GM23248 (cell line): ENCODE data around the gene SPACA7. TPM values are rescaled to one million over a fixed set of nuclear protein-coding genes. Genes with fewer than 3 reads are reported as not detected.

Source experiments
- DNase-seq: peaks from one replicate; pipeline ENCODE4 v3.0.0-alpha.2; 2015
- H2AFZ ChIP-seq: fragments of 200-600 bp; sonication (generic); 2 replicates; pipeline ENCODE4 v1.6.1; 2016; ENCODE audit warnings: antibody characterized with exemption
- H3F3A ChIP-seq: fragments of 200-600 bp; sonication (generic); 2 replicates; pipeline ENCODE4 v1.6.1; 2016; ENCODE audit warnings: mild to moderate bottlenecking, antibody characterized with exemption, mixed run types; ENCODE audit not compliant: insufficient read depth
- H3K27ac ChIP-seq: fragments of 200-600 bp; sonication (generic); 2 replicates; pipeline ENCODE4 v1.5.1; 2016; ENCODE audit warnings: mild to moderate bottlenecking
- H3K27me3 ChIP-seq: fragments of 200-600 bp; sonication (generic); replicated peaks from 2 replicates; pipeline ENCODE4 v1.6.1; 2016; ENCODE audit warnings: mild to moderate bottlenecking; ENCODE audit not compliant: insufficient read depth
- H3K36me3 ChIP-seq: fragments of 200-600 bp; sonication (generic); 2 replicates; pipeline ENCODE4 v1.6.1; 2016; ENCODE audit warnings: low read depth, mild to moderate bottlenecking
- H3K4me1 ChIP-seq: fragments of 200-600 bp; sonication (generic); 2 replicates; pipeline ENCODE4 v1.6.1; 2016; ENCODE audit warnings: mild to moderate bottlenecking; ENCODE audit not compliant: insufficient read depth
- H3K4me2 ChIP-seq: fragments of 200-600 bp; sonication (generic); one replicate; pipeline ENCODE4 v1.6.1; 2016; ENCODE audit warnings: mild to moderate bottlenecking; ENCODE audit not compliant: unreplicated experiment
- H3K4me3 ChIP-seq: fragments of 200-600 bp; sonication (generic); 2 replicates; pipeline ENCODE4 v1.5.1; 2016; ENCODE audit warnings: mild to moderate bottlenecking
- H3K79me2 ChIP-seq: fragments of 200-600 bp; sonication (generic); 2 replicates; pipeline ENCODE4 v1.6.1; 2016; ENCODE audit warnings: mild to moderate bottlenecking; ENCODE audit not compliant: insufficient read depth
- H3K9ac ChIP-seq: fragments of 200-600 bp; sonication (generic); 2 replicates; pipeline ENCODE4 v1.6.1; 2016; ENCODE audit warnings: mild to moderate bottlenecking
- H3K9me2 ChIP-seq: fragments of 200-600 bp; sonication (generic); 2 replicates; pipeline ENCODE4 v1.6.1; 2016; ENCODE audit warnings: mixed run types, mild to moderate bottlenecking, moderate library complexity; ENCODE audit not compliant: insufficient read depth
- H3K9me3 ChIP-seq: fragments of 200-600 bp; sonication (generic); one replicate; pipeline ENCODE4 v1.6.1; 2017; ENCODE audit warnings: low read depth
- H4K20me1 ChIP-seq: fragments of 200-600 bp; sonication (generic); 2 replicates; pipeline ENCODE4 v1.6.0; 2016; ENCODE audit not compliant: insufficient read depth
- EZH2 ChIP-seq: fragments of 200-600 bp; sonication (generic); IDR thresholded peaks from 2 replicates; pipeline ENCODE4 v1.6.1; 2018; ENCODE audit warnings: antibody characterized with exemption, mild to moderate bottlenecking; ENCODE audit not compliant: insufficient read depth, poor library complexity, severe bottlenecking
- EZH2phosphoT487 ChIP-seq: fragments of 200-600 bp; sonication (generic); IDR thresholded peaks from 2 replicates; pipeline ENCODE4 v1.6.1; 2018; ENCODE audit warnings: antibody characterized with exemption, moderate library complexity, mild to moderate bottlenecking, low read depth; ENCODE audit not compliant: insufficient read depth
- WGBS, 2 experiments: methylation state at CpG; one replicate each; pipeline ENCODE4 v1.1.6; 2015 to 2017; ENCODE audit warnings: low lambda C conversion rate in 2 of 2, low coverage in 1 of 2; ENCODE audit errors: missing lambda C conversion rate in 2 of 2; 5-methylcytosine and 5-hydroxymethylcytosine counted together
- in situ Hi-C: fragments of 300-500 bp; cut with MboI; formaldehyde crosslinking; loops from 2 replicates; pipeline ENCODE4 v1.15.0; 2020
- polyA plus RNA-seq: library from polyadenylated mRNA; unstranded; fragments of >200 nt; fragmentation: Nextera tagmentation; extraction: Ambion mirVana; gene quantifications from 2 replicates; pipeline ENCODE4 v1.2.1, GENCODE V29; 2016
- total RNA-seq: library from RNA; depleted of rRNA; stranded (reverse); fragments of >200 nt; shearing (Covaris generic); gene quantifications from 2 replicates; pipeline ENCODE4 v1.2.3, GENCODE V29; 2014

SPACA7 gene
- total and polyA plus RNA-seq, 2 experiments from 2014 or later: not detected

- DNase-seq: no peak
- Histone ChIP-seq H3K9me2 (no peaks in the 10 kb centered on the region), H3K9ac (no peak overlapping the region), H3K27me3 (no peaks in the 10 kb centered on the region), H3K36me3 (no peaks in the 10 kb centered on the region), H2AFZ (no peak overlapping the region), H3K27ac (no peak overlapping the region), H3K4me3 (no peak overlapping the region), H3K4me2 (no peak overlapping the region), H3K79me2 (no peaks in the 10 kb centered on the region), H3K9me3 (no peaks in the 10 kb centered on the region), H3F3A (no peaks in the 10 kb centered on the region), H4K20me1 (no peaks in the 10 kb centered on the region), H3K4me1 (no peaks in the 10 kb centered on the region)
- 60 to 62% methylated on average over 13 of the region's 13 CpGs for WGBS, 2 experiments
- TF ChIP-seq EZH2: no peak
- no peak for TF ChIP-seq EZH2phosphoT487
- in situ Hi-C loops: no loop called here
Observed at GRCh38 chr13:112457485-112457884, 81.3 kb downstream of the SPACA7 start.

GRCh38 chr13:112462408-112462807 is 86.3 kb downstream of the SPACA7 start:
- no peaks in the 10 kb centered on the region for H3K36me3 ChIP-seq
- H3K9ac ChIP-seq: no peak overlapping the region
- DNase-seq: no peak
- H3F3A ChIP-seq: no peaks in the 10 kb centered on the region
- 55 to 65% methylated on average over 5 of the region's 5 CpGs for WGBS, 2 experiments
- 0 out of 2 replicates have a peak, but pooled peaks cover 8% of the 10 kb centered on the region for H3K27me3 ChIP-seq
- no peak for TF ChIP-seq EZH2phosphoT487
- TF ChIP-seq EZH2: no peak
- in situ Hi-C loops: no loop called here
- H3K4me3 ChIP-seq: no peak overlapping the region
- no peak overlapping the region for H2AFZ ChIP-seq
- no peak overlapping the region for H3K4me2 ChIP-seq
- H3K27ac ChIP-seq: no peak overlapping the region
- H4K20me1 ChIP-seq: no peaks in the 10 kb centered on the region
- no peaks in the 10 kb centered on the region for H3K4me1 ChIP-seq
- no peaks in the 10 kb centered on the region for H3K9me2 ChIP-seq
- H3K9me3 ChIP-seq: no peaks in the 10 kb centered on the region
- no peaks in the 10 kb centered on the region for H3K79me2 ChIP-seq

- WGBS, 2 experiments: 65 to 66% methylated on average over 14 of the region's 14 CpGs
Observed at GRCh38 chr13:112464720-112465119, 88.6 kb downstream of the SPACA7 start.

GRCh38 chr13:112465251-112466131 is 89.3 kb downstream of the SPACA7 start:
- no peaks in the 10 kb centered on the region for H3K9me2 ChIP-seq
- no peaks in the 10 kb centered on the region for H4K20me1 ChIP-seq
- no peak overlapping the region for H3K27ac ChIP-seq
- H3K79me2 ChIP-seq: no peaks in the 10 kb centered on the region
- H3K9me3 ChIP-seq: no peaks in the 10 kb centered on the region
- no peak overlapping the region for H3K4me3 ChIP-seq
- H3K36me3 ChIP-seq: no peaks in the 10 kb centered on the region
- TF ChIP-seq EZH2phosphoT487 (no peak), EZH2 (no peak)
- H3F3A ChIP-seq: no peaks in the 10 kb centered on the region
- WGBS, 2 experiments: 69 to 70% methylated on average over 35 of the region's 35 CpGs
- no peak overlapping the region for H3K9ac ChIP-seq
- H3K27me3 ChIP-seq: 0 out of 2 replicates have a peak, but pooled peaks cover 8% of the 10 kb centered on the region
- H3K4me1 ChIP-seq: no peaks in the 10 kb centered on the region
- no peak overlapping the region for H3K4me2 ChIP-seq
- H2AFZ ChIP-seq: no peak overlapping the region
- in situ Hi-C loops: no loop called here
- no peak for DNase-seq

More at GRCh38 chr13:112464720-112465119, 88.6 kb downstream of the SPACA7 start:
- Histone ChIP-seq H3K27me3 (0 out of 2 replicates have a peak, but pooled peaks cover 8% of the 10 kb centered on the region), H3K27ac (no peak overlapping the region), H3K79me2 (no peaks in the 10 kb centered on the region), H3K4me1 (no peaks in the 10 kb centered on the region), H4K20me1 (no peaks in the 10 kb centered on the region), H2AFZ (no peak overlapping the region), H3K9me3 (no peaks in the 10 kb centered on the region), H3K4me3 (no peak overlapping the region), H3F3A (no peaks in the 10 kb centered on the region), H3K4me2 (no peak overlapping the region), H3K36me3 (no peaks in the 10 kb centered on the region), H3K9ac (no peak overlapping the region), H3K9me2 (no peaks in the 10 kb centered on the region)
- in situ Hi-C loops: no loop called here
- DNase-seq: no peak
- no peak for TF ChIP-seq EZH2
- no peak for TF ChIP-seq EZH2phosphoT487
